ENCODE results near the gene HBZ. TPM values are rescaled to one million over a fixed set of nuclear protein-coding genes. Genes with fewer than 3 reads are reported as not detected.

Gene HBZ
- total and polyA plus RNA-seq, 9 of the 15 experiments (the other 6 are each of a cell fraction or from before 2014, with no cell fraction given) = 58.0 to 610 (median 113) TPM

DNA sequence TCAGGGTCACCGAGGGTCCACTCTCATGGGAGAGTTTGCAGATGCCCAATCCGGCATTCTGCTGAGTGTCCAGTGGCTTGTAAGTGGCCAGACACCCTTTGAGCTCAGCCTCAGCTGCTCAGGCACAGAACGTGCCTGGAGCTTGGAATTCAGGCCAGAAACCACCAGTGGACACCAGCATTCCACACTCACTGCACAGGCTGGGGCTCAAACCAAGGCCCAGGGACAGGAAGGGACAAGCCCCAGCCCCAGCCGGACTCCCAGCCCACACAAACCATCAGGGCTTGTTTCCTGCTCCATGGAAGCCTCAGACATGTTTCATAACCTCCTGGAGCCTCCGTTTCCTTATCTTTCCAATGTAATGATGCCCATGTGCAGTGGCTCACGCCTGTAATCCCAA lies 9.0 kb upstream of the HBZ start (continued):
- TF ChIP-seq AFF1 (IDR thresholded peaks at IDR 0.05; ENCODE audit: low read depth in 1 of 2, partially characterized antibody in 2 of 2) = peak in 1 of 2 experiments; percentile 10
- TF ChIP-seq ZFX (CRISPR knock-in tag; IDR thresholded peaks at IDR 0.05) = peak; percentile 6; the same call in 1 of the 2 replicates
- TF ChIP-seq RBFOX2 (IDR thresholded peaks at IDR 0.05; ENCODE audit: low read depth, low read length) = 0 out of 2 replicates have a peak, but pooled peaks have one; percentile 21
- TF ChIP-seq BHLHE40 (IDR thresholded peaks at IDR 0.05; ENCODE audit: low read length) = 0 out of 2 replicates have a peak, but pooled peaks have one; percentile 4
- TF ChIP-seq CGGBP1 (CRISPR knock-in tag; IDR thresholded peaks at IDR 0.05) = no peak
- no peak for TF ChIP-seq TEAD4 (IDR thresholded peaks at IDR 0.05; ENCODE audit: low read length)
- TF ChIP-seq TEAD4 (CRISPR knock-in tag; IDR thresholded peaks at IDR 0.05; ENCODE audit: borderline replicate concordance) = no peak
- no peak for TF ChIP-seq ZNF780A (CRISPR knock-in tag; IDR thresholded peaks at IDR 0.05)
- TF ChIP-seq KDM2B (CRISPR knock-in tag; IDR thresholded peaks at IDR 0.05) = no peak
- no peak for TF ChIP-seq RBM39 (optimal IDR thresholded peaks at IDR 0.05; ENCODE audit: low read depth, low read length)
- TF ChIP-seq, protein P1, sequence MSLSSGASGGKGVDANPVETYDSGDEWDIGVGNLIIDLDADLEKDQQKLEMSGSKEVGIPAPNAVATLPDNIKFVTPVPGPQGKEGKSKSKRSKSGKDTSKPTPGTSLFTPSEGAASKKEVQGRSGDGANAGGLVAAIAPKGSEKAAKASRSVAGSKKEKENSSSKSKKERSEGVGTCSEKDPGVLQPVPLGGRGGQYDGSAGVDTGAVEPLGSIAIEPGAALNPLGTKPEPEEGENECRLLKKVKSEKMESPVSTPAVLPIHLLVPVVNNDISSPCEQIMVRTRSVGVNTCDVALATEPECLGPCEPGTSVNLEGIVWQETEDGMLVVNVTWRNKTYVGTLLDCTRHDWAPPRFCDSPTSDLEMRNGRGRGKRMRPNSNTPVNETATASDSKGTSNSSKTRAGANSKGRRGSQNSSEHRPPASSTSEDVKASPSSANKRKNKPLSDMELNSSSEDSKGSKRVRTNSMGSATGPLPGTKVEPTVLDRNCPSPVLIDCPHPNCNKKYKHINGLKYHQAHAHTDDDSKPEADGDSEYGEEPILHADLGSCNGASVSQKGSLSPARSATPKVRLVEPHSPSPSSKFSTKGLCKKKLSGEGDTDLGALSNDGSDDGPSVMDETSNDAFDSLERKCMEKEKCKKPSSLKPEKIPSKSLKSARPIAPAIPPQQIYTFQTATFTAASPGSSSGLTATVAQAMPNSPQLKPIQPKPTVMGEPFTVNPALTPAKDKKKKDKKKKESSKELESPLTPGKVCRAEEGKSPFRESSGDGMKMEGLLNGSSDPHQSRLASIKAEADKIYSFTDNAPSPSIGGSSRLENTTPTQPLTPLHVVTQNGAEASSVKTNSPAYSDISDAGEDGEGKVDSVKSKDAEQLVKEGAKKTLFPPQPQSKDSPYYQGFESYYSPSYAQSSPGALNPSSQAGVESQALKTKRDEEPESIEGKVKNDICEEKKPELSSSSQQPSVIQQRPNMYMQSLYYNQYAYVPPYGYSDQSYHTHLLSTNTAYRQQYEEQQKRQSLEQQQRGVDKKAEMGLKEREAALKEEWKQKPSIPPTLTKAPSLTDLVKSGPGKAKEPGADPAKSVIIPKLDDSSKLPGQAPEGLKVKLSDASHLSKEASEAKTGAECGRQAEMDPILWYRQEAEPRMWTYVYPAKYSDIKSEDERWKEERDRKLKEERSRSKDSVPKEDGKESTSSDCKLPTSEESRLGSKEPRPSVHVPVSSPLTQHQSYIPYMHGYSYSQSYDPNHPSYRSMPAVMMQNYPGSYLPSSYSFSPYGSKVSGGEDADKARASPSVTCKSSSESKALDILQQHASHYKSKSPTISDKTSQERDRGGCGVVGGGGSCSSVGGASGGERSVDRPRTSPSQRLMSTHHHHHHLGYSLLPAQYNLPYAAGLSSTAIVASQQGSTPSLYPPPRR (CRISPR knock-in tag; IDR thresholded peaks at IDR 0.05; ENCODE audit: borderline replicate concordance) = no peak
- TF ChIP-seq, protein P2, sequence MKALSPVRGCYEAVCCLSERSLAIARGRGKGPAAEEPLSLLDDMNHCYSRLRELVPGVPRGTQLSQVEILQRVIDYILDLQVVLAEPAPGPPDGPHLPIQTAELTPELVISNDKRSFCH (CRISPR knock-in tag; IDR thresholded peaks at IDR 0.05) = no peak
- TF ChIP-seq, protein P2 (tag; IDR thresholded peaks at IDR 0.05) = no peak
- TF ChIP-seq GATAD2A (IDR thresholded peaks at IDR 0.05) = 0 out of 2 replicates have a peak, but pooled peaks have one; percentile 39
- no peak for TF ChIP-seq ZNF778 (CRISPR knock-in tag; IDR thresholded peaks at IDR 0.05)
- TF ChIP-seq, protein P3, sequence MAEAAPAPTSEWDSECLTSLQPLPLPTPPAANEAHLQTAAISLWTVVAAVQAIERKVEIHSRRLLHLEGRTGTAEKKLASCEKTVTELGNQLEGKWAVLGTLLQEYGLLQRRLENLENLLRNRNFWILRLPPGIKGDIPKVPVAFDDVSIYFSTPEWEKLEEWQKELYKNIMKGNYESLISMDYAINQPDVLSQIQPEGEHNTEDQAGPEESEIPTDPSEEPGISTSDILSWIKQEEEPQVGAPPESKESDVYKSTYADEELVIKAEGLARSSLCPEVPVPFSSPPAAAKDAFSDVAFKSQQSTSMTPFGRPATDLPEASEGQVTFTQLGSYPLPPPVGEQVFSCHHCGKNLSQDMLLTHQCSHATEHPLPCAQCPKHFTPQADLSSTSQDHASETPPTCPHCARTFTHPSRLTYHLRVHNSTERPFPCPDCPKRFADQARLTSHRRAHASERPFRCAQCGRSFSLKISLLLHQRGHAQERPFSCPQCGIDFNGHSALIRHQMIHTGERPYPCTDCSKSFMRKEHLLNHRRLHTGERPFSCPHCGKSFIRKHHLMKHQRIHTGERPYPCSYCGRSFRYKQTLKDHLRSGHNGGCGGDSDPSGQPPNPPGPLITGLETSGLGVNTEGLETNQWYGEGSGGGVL (CRISPR knock-in tag; IDR thresholded peaks at IDR 0.05) = no peak
- no peak for TF ChIP-seq ZNF384 (IDR thresholded peaks at IDR 0.05; ENCODE audit: low read depth, low read length)
